ENCODE results near the gene PRAMEF11.

DNA sequence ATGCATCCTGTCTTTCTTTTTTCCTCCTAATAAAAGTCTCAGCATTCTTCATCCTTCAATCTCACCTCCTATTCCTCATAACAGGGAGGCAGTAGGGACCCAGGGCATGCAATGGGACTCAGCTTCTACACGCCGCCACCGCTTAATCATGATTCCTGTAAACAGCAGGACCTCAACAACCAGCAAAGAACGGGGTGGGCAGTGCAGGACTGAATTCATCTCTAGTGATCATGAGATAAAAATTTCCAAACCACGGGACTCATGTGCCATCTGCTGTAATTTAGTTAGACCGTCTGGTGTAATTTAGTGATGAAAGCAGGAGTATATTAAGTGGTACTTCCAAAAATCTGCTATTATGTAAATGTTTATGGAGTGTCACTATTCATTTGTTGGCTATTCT is 52.3 kb downstream of the PRAMEF11 start:
- no peak for TF ChIP-seq ETV5 (CRISPR knock-in tag; IDR thresholded peaks at IDR 0.05; ENCODE audit: borderline replicate concordance)
- TF ChIP-seq MYC (CRISPR knock-in tag; IDR thresholded peaks at IDR 0.05; ENCODE audit: borderline replicate concordance): no peak
- no peak for TF ChIP-seq EP300 (IDR thresholded peaks at IDR 0.05; ENCODE audit: low read depth in 2 of 2, low read length in 2 of 2)
- TF ChIP-seq EP300 (CRISPR knock-in tag; IDR thresholded peaks at IDR 0.05; ENCODE audit: borderline replicate concordance): no peak
- TF ChIP-seq, protein P1, sequence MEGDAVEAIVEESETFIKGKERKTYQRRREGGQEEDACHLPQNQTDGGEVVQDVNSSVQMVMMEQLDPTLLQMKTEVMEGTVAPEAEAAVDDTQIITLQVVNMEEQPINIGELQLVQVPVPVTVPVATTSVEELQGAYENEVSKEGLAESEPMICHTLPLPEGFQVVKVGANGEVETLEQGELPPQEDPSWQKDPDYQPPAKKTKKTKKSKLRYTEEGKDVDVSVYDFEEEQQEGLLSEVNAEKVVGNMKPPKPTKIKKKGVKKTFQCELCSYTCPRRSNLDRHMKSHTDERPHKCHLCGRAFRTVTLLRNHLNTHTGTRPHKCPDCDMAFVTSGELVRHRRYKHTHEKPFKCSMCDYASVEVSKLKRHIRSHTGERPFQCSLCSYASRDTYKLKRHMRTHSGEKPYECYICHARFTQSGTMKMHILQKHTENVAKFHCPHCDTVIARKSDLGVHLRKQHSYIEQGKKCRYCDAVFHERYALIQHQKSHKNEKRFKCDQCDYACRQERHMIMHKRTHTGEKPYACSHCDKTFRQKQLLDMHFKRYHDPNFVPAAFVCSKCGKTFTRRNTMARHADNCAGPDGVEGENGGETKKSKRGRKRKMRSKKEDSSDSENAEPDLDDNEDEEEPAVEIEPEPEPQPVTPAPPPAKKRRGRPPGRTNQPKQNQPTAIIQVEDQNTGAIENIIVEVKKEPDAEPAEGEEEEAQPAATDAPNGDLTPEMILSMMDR (CRISPR knock-in tag; IDR thresholded peaks at IDR 0.05): no peak
- no peak for TF ChIP-seq HES4 (CRISPR knock-in tag; IDR thresholded peaks at IDR 0.05; ENCODE audit: borderline replicate concordance)
- no peak for TF ChIP-seq ZNF589 (CRISPR knock-in tag; conservative IDR thresholded peaks at IDR 0.05)
- no peak for TF ChIP-seq SATB2 (CRISPR knock-in tag; IDR thresholded peaks at IDR 0.05)
- no peak for TF ChIP-seq SETDB1 (CRISPR knock-in tag; IDR thresholded peaks at IDR 0.05; ENCODE audit: borderline replicate concordance)
